Measurements from ENCODE around the gene PTGDR2. TPM values are rescaled to one million over a fixed set of nuclear protein-coding genes. Genes with fewer than 3 reads are reported as not detected.
A peak's percentile ranks its signal among the peaks of the same experiment; 100 is the strongest.

PTGDR2 gene
- total RNA-seq = 0.18 TPM

- DNase-seq (ENCODE audit: low spot score) (no peak), ATAC-seq (no peak)
Measured at GRCh38 chr11:60855726-60856633, at the start of gene PTGDR2. Gene PTGDR2 (minus strand): TSS chr11:60855950. CDS start chr11:60853722, 2,228 bp downstream.

DNA sequence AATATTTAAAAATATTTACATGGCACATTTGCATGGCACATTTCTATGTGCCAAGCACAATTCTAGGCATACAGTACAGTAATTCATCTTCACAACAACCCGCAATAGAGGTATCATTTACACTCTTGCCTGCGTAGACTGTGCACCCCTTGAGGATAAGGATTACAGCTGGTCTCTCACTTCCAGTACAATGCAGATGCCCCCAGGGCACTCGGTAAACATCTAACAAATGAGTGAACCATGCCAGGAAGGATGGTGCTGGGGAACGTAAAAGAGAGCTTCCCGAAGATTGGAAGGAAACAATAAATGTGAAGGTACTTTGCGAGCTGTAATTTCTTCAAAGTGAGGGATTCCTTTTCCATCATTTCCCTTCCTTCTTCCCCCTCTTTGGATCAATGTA lies 49.3 kb upstream of the PTGDR2 start:
- ATAC-seq = no peak
- DNase-seq (ENCODE audit: low spot score) = no peak

- DNase-seq (ENCODE audit: low spot score) = no peak
- ATAC-seq = no peak
Measured at GRCh38 chr11:60902625-60903024, 46.9 kb upstream of the PTGDR2 start.

GRCh38 chr11:60900673-60901404 lies 45.1 kb upstream of the PTGDR2 start:
- ATAC-seq = peak; percentile 31
- no peak for DNase-seq (ENCODE audit: low spot score)

DNA sequence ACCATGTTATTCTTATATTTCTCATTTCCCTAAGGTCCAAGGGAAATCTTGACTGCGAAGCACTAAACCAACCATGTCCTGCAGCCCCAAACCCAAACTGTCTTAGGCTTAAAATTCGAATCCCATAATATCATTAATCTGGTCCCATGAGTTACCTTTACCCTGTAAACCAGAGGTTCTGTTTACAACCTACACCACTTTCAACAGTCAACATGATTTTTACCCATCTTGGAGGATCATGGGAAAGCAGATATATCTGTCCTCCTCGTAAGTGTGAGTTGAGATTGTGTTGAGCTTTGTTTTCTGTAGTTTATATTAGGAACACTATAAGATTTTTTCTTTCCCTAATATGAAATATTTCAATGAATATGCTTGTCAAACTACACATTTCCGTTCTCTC lies 44.2 kb upstream of the PTGDR2 start:
- DNase-seq (ENCODE audit: low spot score) (no peak), ATAC-seq (peak; percentile 60)

DNA sequence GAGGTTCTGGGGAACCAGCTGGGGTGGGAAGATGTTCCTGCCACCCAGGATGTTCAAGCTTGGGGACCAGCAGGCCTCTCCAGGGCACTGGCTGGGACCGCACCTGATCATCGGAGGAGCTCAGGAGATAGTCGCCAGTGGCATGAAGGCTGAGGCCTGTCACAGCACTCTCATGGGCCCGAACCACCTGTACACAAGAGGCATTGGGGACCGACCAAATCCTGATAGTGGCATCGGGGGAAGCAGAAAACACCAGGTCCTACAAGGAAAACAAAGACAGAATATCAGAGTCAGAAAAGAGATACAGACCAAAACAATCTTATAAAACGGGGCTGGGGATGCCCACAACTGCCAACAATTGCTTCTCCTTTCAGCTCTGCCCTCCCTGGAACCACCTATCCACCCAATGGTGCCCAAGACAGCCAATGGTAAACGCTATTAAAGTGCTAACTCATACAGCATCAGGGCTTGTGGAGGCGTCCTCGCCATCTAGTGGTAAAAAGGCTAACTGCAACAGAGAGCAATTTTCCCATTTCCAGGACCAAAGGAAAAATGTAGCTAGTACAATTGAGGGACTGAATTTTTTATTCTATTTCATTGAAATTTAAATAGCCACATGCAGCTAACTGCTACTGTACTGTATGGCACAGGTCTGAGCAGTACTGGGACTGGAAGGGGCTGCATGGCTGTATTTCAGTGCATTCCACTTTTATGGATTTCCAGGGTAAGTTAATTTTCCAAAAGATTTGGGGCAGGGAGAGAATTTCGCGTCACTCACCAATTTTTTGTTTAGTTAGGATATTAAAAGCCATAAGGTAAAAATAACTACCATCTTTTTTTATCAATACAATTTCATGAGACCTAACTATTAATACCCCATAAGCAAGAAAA lies 43.5 kb upstream of the PTGDR2 start:
- no peak for DNase-seq (ENCODE audit: low spot score)
- peak; percentile 83 for ATAC-seq

- DNase-seq (ENCODE audit: low spot score) (no peak), ATAC-seq (no peak)
Measured at GRCh38 chr11:60897496-60897895, 41.7 kb upstream of the PTGDR2 start.

DNA sequence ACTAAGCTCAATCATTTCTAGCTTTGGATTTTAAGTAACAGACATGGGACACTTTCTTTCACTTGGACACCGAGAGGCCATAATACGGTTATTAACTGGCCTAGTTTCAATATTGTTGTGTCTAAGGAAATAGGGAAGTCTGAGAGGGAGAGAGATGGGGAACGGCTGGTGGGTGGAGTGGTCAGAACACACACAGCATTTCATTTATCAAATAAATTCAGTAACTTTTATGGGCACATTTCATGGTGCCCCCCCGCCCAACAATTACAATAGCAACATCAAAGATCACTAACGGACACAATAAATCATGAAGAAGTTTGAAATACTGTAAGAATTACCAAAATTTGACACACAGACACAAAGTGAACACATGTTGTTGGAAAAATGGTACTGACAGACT lies 39.9 kb upstream of the PTGDR2 start:
- DNase-seq (ENCODE audit: low spot score) = no peak
- ATAC-seq = no peak

DNA sequence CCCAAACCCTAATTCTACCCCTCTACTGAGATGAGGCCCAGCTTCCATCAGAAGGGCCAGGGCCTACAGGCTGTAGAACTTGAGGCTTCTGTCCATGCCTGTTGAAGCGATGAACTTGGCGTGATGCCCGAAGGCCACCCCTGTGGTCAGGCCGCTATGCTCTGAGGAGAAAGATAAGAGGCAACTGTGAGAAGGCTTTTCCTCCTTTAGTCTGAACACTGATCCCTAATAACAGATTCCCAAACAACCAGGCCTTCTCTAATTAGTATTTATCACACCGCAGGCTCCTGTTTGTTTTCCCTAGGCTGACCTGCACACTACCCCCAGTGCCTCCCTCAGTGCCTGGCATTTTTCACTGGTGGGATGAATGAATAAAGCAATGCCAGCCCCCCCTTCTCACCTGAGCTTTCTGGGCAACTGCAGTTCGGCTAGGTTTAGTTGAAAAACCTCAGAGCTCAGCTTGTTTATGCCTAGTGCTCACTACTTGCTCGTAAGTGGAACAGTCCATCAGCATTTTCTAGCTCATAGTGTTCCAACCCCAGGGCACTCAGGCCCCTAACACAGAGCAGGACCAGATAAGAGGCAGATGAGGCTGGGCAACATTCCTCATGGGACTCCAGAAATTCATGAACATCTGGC lies 35.5 kb upstream of the PTGDR2 start:
- DNase-seq (ENCODE audit: low spot score) = no peak

DNA sequence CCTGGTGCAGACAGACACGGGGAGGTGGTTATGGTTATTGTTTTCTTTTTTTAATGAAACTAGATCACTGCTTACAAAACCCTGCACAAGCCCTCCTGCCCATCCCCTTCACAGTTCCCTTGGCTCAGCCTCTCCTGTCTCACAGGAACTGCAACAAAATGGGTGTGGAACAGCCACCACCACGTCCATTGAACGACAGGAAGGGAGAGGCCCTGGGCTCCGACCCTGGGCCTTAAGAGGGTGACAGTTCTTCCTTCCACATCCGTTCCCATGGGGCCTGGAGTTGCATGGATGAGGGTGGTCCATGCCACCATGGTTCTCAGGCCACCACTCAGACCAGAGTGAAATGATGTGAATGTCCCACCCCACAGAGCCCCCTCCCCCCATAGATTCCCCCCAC lies 34.9 kb upstream of the PTGDR2 start:
- no peak for DNase-seq (ENCODE audit: low spot score)
- no peak for ATAC-seq

More for the DNA sequence above, 35.5 kb upstream of the PTGDR2 start:
- peak; percentile 16 for ATAC-seq

DNA sequence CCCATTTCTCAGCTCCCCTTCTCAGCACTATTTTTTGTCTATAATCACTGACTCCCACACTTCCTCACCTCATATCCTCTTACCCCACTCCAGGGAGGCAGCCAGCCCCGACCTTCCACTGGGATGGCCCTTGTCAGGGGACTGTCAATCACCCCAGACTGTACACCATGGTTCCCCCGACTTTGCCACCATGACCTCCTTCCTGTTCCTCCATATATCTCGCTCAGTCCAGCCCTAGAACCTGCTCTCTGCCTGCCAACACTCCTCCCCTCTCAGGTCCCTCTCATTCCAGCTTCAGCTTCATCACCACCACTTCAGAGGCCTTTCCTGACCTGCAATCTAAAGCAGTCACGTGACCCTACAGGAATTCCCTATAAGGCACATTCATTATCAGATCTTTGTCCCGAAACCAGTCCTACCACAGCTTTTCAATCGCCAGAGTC lies 34.1 kb upstream of the PTGDR2 start:
- DNase-seq (ENCODE audit: low spot score) (no peak), ATAC-seq (no peak)

- ATAC-seq (peak; percentile 88), DNase-seq (ENCODE audit: low spot score) (no peak)
Measured at GRCh38 chr11:60887556-60887955, 31.8 kb upstream of the PTGDR2 start.

- no peak for ATAC-seq
- DNase-seq (ENCODE audit: low spot score) = no peak
Measured at GRCh38 chr11:60880643-60881282, 25.0 kb upstream of the PTGDR2 start.

DNA sequence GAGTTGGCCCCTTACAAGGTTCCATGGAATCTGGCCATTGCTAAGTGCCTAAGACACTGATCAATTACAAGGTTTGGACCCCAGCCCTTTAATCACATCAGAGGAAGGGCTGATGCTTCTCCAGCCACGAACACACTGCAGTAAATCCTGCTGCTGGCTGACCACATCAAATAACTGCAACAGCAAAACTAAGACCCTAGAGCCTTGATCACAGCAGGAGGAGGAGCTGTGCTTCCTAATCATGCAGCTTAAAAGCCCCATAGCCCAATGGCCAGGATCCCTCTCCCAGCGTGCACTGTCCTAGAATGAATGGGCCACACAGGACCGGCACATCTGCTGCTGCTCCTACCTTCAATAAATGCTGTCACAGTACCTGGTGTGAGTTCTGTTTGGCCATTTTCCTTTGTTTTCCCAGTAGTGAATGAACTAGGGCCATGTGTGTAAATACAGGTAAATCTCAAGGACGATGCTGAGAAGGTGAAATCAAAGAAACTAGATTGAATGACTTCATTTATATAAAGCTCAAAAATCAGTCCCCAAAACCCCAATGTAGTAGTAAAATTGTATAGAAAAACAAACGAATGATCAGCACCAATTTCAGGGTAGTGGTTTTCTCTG lies 24.3 kb upstream of the PTGDR2 start:
- ATAC-seq = no peak
- DNase-seq (ENCODE audit: low spot score) = no peak

GRCh38 chr11:60879104-60879503 lies 23.4 kb upstream of the PTGDR2 start:
- no peak for DNase-seq (ENCODE audit: low spot score)
- no peak for ATAC-seq

DNA sequence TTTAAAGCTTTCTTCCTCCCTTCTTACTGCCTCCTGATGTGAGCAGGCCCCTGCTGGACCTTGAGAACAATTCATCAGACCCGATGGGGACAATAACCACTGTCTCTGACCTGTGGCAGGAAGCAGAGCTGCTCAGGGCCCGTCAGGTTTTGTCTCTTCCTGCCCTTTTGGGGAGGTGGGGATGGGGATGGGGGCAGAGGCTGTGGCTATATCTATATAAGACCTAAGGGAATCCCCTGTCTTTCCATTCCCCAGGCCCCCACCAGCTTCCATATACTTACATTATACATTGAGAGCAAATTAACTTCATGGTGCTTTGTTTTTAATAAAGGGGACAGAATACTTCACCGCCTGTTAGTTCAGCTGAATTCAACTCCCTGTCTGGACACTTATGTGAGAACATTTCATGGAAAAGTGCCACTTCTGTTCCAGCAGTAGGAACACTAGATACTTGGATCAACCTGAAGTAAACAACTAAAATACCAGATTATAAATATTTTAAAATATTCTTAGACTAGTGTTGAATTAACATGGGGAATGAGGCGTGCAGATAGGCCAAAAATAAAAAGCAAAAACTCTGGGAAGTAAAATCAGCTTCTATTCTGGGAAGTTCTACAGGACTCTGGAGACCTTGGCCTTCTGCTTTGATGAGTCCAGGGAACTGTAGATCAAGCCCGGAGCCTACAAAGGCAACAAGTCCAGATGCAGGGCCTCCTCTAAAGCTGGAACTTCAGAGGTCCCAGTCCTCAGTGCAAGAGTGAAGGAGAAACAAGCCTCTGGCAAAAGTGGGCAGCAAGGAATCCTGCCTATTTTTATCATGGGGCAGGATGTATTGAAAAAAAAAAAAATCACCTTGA lies 22.7 kb upstream of the PTGDR2 start:
- DNase-seq (ENCODE audit: low spot score) = no peak
- ATAC-seq = no peak

DNA sequence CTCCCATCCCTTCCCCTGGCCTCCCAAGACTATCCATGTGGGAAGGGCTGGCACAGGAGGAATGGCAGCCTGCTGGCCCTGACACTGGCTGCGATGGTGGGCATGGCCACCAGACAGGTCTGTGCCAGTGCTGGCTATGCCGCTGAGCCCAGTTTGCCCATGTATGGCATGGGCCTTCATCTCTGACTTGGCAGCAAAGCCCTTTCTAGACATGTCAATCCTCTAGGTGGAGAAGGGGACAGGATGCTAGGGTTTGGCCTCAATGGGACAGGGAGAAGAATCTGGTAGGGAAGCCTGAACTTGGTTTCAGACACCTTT lies 20.4 kb upstream of the PTGDR2 start:
- DNase-seq (ENCODE audit: low spot score) = no peak
- ATAC-seq = no peak

- DNase-seq (ENCODE audit: low spot score) (no peak), ATAC-seq (no peak)
Measured at GRCh38 chr11:60875366-60876167, 19.8 kb upstream of the PTGDR2 start.
